ENCODE data around the gene LGSN.

DNA sequence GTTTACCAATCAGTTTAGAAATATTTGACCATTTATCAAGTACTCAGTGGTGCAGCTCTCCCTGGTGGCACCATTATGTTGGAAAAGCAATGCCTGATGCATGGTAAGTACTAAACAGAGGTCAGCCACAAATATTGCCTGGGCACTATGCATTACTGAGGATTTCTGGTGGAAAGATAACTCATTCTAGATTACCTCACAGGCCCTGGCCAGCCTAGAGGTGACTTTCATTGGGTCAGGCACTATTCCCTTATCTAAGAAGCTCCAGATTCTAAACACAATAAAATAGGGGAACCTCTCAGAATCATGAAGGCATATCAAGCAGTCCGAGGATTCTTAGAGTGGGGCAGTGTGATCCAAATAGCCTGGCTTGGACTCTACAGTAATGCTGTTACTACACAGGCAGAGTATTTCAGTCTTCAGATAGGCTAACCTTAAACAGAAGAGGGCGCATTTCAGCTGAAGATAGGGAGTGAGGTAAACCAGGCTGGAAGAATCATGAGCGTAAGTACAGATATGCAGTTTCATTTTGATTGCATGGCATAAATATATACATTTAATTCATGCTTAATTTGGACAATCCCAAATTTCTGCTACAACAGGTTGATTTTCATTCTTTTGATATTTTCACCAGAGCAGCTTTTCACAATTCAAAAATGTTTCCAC lies 12.1 kb downstream of the LGSN start:
- TF ChIP-seq, protein P1, sequence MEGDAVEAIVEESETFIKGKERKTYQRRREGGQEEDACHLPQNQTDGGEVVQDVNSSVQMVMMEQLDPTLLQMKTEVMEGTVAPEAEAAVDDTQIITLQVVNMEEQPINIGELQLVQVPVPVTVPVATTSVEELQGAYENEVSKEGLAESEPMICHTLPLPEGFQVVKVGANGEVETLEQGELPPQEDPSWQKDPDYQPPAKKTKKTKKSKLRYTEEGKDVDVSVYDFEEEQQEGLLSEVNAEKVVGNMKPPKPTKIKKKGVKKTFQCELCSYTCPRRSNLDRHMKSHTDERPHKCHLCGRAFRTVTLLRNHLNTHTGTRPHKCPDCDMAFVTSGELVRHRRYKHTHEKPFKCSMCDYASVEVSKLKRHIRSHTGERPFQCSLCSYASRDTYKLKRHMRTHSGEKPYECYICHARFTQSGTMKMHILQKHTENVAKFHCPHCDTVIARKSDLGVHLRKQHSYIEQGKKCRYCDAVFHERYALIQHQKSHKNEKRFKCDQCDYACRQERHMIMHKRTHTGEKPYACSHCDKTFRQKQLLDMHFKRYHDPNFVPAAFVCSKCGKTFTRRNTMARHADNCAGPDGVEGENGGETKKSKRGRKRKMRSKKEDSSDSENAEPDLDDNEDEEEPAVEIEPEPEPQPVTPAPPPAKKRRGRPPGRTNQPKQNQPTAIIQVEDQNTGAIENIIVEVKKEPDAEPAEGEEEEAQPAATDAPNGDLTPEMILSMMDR (IDR thresholded peaks at IDR 0.05), result peak in 3 of 7 experiments; percentile 36 to 57 (median 54)
- TF ChIP-seq EP300 (IDR thresholded peaks at IDR 0.05) (no peak), POLR2A (IDR thresholded peaks at IDR 0.05) (no peak), POLR2AphosphoS5 (IDR thresholded peaks at IDR 0.05) (no peak)

All from stomach (tissue), 4 donors.